Keratinocyte (primary cell): Measurements from ENCODE around the gene NAPG. TPM values are rescaled to one million over a fixed set of nuclear protein-coding genes. Genes with fewer than 3 reads are reported as not detected.
"Not testable (repeated sequence)": the region's sequence is repeated elsewhere in the genome, so short reads cannot be mapped to it uniquely, and the experiment has no call there.

ENCODE experiments used
- DNase-seq: peaks from one replicate; pipeline ENCODE4 v3.0.0-alpha.2; 2011; ENCODE audit warnings: low read depth, missing footprints, low spot score
- FAIRE-seq: peaks from 2 replicates; lab custom pipeline; 2011; peaks lifted over from hg19 to GRCh38; lab: Jason Lieb, UNC
- H2AFZ ChIP-seq: 2 replicates; pipeline ENCODE4 v1.6.0; 2012; ENCODE audit warnings: low read length, control low read depth, inconsistent platforms; ENCODE audit not compliant: control insufficient read depth
- H3K27ac ChIP-seq: 2 replicates; pipeline ENCODE4 v1.5.1; 2011; ENCODE audit warnings: low read length; ENCODE audit not compliant: control insufficient read depth, insufficient read depth
- H3K27me3 ChIP-seq: 3 replicates; pipeline ENCODE4 v1.6.0; 2011; ENCODE audit warnings: low read length; ENCODE audit not compliant: control insufficient read depth, insufficient read depth; ENCODE audit errors: extremely low read depth
- H3K36me3 ChIP-seq, 2 experiments: 2 replicates in 1 of 2; 3 replicates in 1 of 2; pipeline ENCODE4 v1.5.1; 2011; ENCODE audit warnings: low read length in 2 of 2, mild to moderate bottlenecking in 1 of 2; ENCODE audit not compliant: control insufficient read depth in 2 of 2, insufficient read depth in 2 of 2; ENCODE audit errors: extremely low read depth in 1 of 2
- H3K4me1 ChIP-seq: 3 replicates; pipeline ENCODE4 v1.5.1; 2011; ENCODE audit warnings: low read length; ENCODE audit not compliant: control insufficient read depth, insufficient read depth; ENCODE audit errors: extremely low read depth
- H3K4me2 ChIP-seq: 3 replicates; pipeline ENCODE4 v1.6.0; 2011; ENCODE audit warnings: low read depth, low read length; ENCODE audit not compliant: control insufficient read depth, insufficient read depth; ENCODE audit errors: extremely low read depth
- H3K4me3 ChIP-seq, 3 experiments: fragments of 200-600 bp in 1 of 3; sonication (generic) in 1 of 3; 2 replicates in 2 of 3; 3 replicates in 1 of 3; pipeline ENCODE4 v1.5.1; 2011 to 2016; ENCODE audit warnings: low read length in 3 of 3, mild to moderate bottlenecking in 3 of 3, control low read depth in 2 of 3, inconsistent platforms in 1 of 3, low read depth in 1 of 3, mixed read lengths in 1 of 3, mixed run types in 1 of 3, moderate library complexity in 1 of 3; ENCODE audit not compliant: control insufficient read depth in 2 of 3, insufficient read depth in 2 of 3; ENCODE audit errors: extremely low read depth in 1 of 3
- H3K79me2 ChIP-seq: 2 replicates; pipeline ENCODE4 v1.6.0; 2012; ENCODE audit warnings: low read length; ENCODE audit not compliant: control insufficient read depth, insufficient read depth
- H3K9ac ChIP-seq: 3 replicates; pipeline ENCODE4 v1.6.0; 2011; ENCODE audit warnings: low read length; ENCODE audit not compliant: control insufficient read depth, insufficient read depth; ENCODE audit errors: extremely low read depth
- H3K9me1 ChIP-seq: 3 replicates; pipeline ENCODE4 v1.6.0; 2011; ENCODE audit warnings: low read length; ENCODE audit not compliant: control insufficient read depth, insufficient read depth; ENCODE audit errors: extremely low read depth
- H3K9me3 ChIP-seq: 2 replicates; pipeline ENCODE4 v1.5.1; 2012; ENCODE audit warnings: low read depth, low read length; ENCODE audit not compliant: control insufficient read depth
- H4K20me1 ChIP-seq: 3 replicates; pipeline ENCODE4 v1.6.0; 2011; ENCODE audit warnings: low read length; ENCODE audit not compliant: control insufficient read depth, insufficient read depth; ENCODE audit errors: extremely low read depth
- EZH2 ChIP-seq: IDR thresholded peaks from one replicate; pipeline ENCODE4 v1.6.1; 2012; ENCODE audit warnings: inconsistent platforms, mild to moderate bottlenecking, low read length, moderate library complexity
- dilution Hi-C: fragments of 300-500 bp; cut with MboI; formaldehyde crosslinking; loops from one replicate; pipeline ENCODE4 v1.7.0; 2020; ENCODE audit warnings: low sequenced_read_pairs; ENCODE audit not compliant: extremely low pct_ligation_motif_present
- polyA plus RNA-seq, 5 experiments: library from polyadenylated mRNA; depleted of rRNA in 3 of 5; stranded (reverse) in 3 of 5; stranded (forward) in 1 of 5; unstranded in 1 of 5; fragments of >200 nt; gene quantifications; 1 replicate in 1 of 5; 2 replicates in 3 of 5; 3 replicates in 1 of 5; pipeline versions ENCODE4 v1.2.1 to v1.2.3, GENCODE V29; 2011 to 2012; ENCODE audit warnings: missing spikeins in 2 of 5, low read depth in 1 of 5, low replicate concordance in 1 of 5
- TF ChIP-seq, protein P1 (sequence below), 3 experiments: IDR thresholded peaks in 1 of 3; conservative IDR thresholded peaks in 1 of 3; optimal IDR thresholded peaks in 1 of 3; 2 replicates in 2 of 3; 3 replicates in 1 of 3; pipeline versions ENCODE3 to v1.5.1; 2011; ENCODE audit warnings: low read length in 3 of 3, mild to moderate bottlenecking in 3 of 3, moderate library complexity in 2 of 3, control low read depth in 1 of 3, inconsistent platforms in 1 of 3; ENCODE audit not compliant: insufficient read depth in 2 of 3; ENCODE audit errors: extremely low read depth in 1 of 3

NAPG gene
- polyA plus RNA-seq, 1 donor (not counting 4 experiments of a cell fraction or from before 2014, with no cell fraction given): 30.8 TPM

DNA sequence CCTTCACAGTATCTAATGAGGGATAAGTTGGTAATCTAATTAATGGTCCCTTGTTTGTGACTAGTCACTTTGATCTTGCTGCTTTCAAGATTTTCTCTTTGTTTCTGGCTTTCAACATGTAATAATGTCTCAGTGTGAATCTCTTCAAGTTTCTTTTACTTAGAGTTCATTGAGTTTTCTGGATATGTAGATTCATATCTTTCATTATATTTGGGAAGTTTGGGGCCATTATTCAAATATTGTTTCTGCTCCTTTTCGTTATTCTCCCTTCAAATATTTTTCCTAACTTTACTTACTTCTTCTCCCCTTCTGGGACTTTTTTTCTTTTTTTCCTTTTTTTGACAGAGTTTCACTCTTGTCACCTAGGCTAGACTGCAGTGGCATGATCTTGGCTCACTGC lies 21.1 kb upstream of the NAPG start:
- H3K9ac ChIP-seq: no peak overlapping the region
- no peaks in the 10 kb centered on the region for H4K20me1 ChIP-seq
- dilution Hi-C loops: no loop called here
- no peak overlapping the region for H3K4me2 ChIP-seq
- no peaks in the 10 kb centered on the region for H3K79me2 ChIP-seq
- DNase-seq (no peak), FAIRE-seq (no peak)
- no peaks in the 10 kb centered on the region for H3K27me3 ChIP-seq
- no peaks in the 10 kb centered on the region for H3K4me1 ChIP-seq
- no peak overlapping the region for H3K27ac ChIP-seq
- H3K9me1 ChIP-seq: no peaks in the 10 kb centered on the region
- no peaks in the 10 kb centered on the region for H3K36me3 ChIP-seq
- TF ChIP-seq EZH2: no peak
- TF ChIP-seq, protein P1, sequence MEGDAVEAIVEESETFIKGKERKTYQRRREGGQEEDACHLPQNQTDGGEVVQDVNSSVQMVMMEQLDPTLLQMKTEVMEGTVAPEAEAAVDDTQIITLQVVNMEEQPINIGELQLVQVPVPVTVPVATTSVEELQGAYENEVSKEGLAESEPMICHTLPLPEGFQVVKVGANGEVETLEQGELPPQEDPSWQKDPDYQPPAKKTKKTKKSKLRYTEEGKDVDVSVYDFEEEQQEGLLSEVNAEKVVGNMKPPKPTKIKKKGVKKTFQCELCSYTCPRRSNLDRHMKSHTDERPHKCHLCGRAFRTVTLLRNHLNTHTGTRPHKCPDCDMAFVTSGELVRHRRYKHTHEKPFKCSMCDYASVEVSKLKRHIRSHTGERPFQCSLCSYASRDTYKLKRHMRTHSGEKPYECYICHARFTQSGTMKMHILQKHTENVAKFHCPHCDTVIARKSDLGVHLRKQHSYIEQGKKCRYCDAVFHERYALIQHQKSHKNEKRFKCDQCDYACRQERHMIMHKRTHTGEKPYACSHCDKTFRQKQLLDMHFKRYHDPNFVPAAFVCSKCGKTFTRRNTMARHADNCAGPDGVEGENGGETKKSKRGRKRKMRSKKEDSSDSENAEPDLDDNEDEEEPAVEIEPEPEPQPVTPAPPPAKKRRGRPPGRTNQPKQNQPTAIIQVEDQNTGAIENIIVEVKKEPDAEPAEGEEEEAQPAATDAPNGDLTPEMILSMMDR (optimal IDR thresholded peaks at IDR 0.05 in 1 of 3, IDR thresholded peaks at IDR 0.05 in 1 of 3, conservative IDR thresholded peaks at IDR 0.05 in 1 of 3; ENCODE audit: extremely low read depth in 1 of 3, insufficient read depth in 2 of 3, low read length in 3 of 3): no peak
- no peaks in the 10 kb centered on the region for H3K9me3 ChIP-seq
- no peak overlapping the region for H3K4me3 ChIP-seq
- no peak overlapping the region for H2AFZ ChIP-seq

DNA sequence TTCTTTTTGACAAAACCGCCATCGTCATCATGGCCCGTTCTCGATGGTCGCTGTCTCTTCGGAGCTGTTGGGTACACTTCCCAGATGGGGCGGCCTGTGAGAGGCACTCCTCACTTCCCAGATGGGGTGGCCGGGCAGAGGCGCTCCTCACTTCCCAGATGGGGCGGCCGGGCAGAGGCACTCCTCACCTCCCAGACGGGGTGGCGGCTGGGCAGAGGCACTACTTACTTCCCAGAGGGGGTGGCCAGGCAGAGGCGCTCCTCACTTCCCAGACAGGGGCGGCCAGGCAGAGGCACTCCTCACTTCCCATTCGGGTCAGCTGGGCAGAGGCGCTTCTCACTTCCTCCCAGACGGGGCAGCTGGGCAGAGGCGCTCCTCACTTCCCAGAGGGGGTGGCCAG lies 19.9 kb upstream of the NAPG start:
- H4K20me1 ChIP-seq, H3K27me3 ChIP-seq, H3K9me1 ChIP-seq, dilution Hi-C loops, H3K4me3 ChIP-seq, H3K4me1 ChIP-seq, H3K9ac ChIP-seq, H3K27ac ChIP-seq, H3K4me2 ChIP-seq, H3K36me3 ChIP-seq, FAIRE-seq, DNase-seq, H2AFZ ChIP-seq, H3K9me3 ChIP-seq, H3K79me2 ChIP-seq: not testable (repeated sequence)

DNA sequence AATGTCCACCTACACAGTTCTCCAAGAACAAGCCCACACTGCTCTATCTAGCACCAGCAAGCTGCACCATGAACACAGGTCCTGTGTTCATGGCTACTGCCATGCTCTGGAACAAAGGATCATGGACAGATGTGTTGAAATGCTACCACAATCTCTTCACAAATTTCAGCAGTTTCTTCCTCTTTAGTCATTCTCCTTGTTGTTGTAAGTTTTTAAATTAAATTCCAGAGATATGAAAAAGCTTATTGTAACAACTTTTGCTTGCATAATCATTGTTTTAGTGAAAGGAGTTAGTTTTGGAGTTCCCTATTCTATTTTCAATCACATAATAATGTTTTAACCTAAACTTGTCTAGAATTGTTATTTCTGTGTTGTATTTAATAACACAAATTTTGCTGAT lies 17.2 kb upstream of the NAPG start:
- no peaks in the 10 kb centered on the region for H3K36me3 ChIP-seq
- TF ChIP-seq EZH2: no peak
- TF ChIP-seq, protein P1 (optimal IDR thresholded peaks at IDR 0.05 in 1 of 3, IDR thresholded peaks at IDR 0.05 in 1 of 3, conservative IDR thresholded peaks at IDR 0.05 in 1 of 3; ENCODE audit: extremely low read depth in 1 of 3, insufficient read depth in 2 of 3, low read length in 3 of 3): no peak
- dilution Hi-C loops: no loop called here

More for the DNA sequence above, 17.2 kb upstream of the NAPG start:
- Histone ChIP-seq H4K20me1 (no peaks in the 10 kb centered on the region), H3K4me3 (no peak overlapping the region), H3K9me1 (no peaks in the 10 kb centered on the region), H3K27me3 (no peaks in the 10 kb centered on the region), H3K79me2 (no peaks in the 10 kb centered on the region), H3K4me1 (no peaks in the 10 kb centered on the region), H3K9me3 (no peaks in the 10 kb centered on the region), H3K27ac (no peak overlapping the region), H3K9ac (no peak overlapping the region), H2AFZ (no peak overlapping the region), H3K4me2 (no peak overlapping the region)
- no peak for DNase-seq
- FAIRE-seq: no peak
